PC-3 (cell line): ENCODE results near the gene RALGAPA1. TPM values are rescaled to one million over a fixed set of nuclear protein-coding genes. Genes with fewer than 3 reads are reported as not detected.
A peak's percentile ranks its signal among the peaks of the same experiment; 100 is the strongest.

Experiments used
- ATAC-seq: fragments of 200-7000 bp; cut with Tn5 transposase; 2 replicates; pipeline ENCODE4 v1.9.1; 2020; ENCODE audit warnings: mild to moderate bottlenecking, moderate library complexity
- BruUV-seq: library from RNA; stranded (reverse); fragments of 400-500 nt; replicated peaks from 2 replicates; lab custom pipeline; 2021; lab: Mats Ljungman, UMichigan
- CTCF ChIA-PET: fragments of 300-600 bp; sonication (Branson Sonifier 250); formaldehyde crosslinking; loops from one replicate; lab custom pipeline; 2022; ENCODE audit warnings: antibody characterized with exemption; lab: Charles Lee
- POLR2A ChIA-PET: fragments of 300-600 bp; sonication (Branson Sonifier 250); formaldehyde crosslinking; loops from one replicate; lab custom pipeline; 2022; ENCODE audit warnings: antibody characterized with exemption; ENCODE audit not compliant: unreplicated experiment; lab: Charles Lee
- DNase-seq: peaks from one replicate; pipeline ENCODE4 v3.0.0-alpha.2; 2015
- H2AFZ ChIP-seq: fragments of 300-600 bp; sonication (generic); 2 replicates; pipeline ENCODE4 v1.6.0; 2016; ENCODE audit warnings: antibody characterized with exemption, low read length
- H3F3A ChIP-seq: fragments of 300-600 bp; sonication (generic); one replicate; pipeline ENCODE4 v1.6.0; 2017; ENCODE audit warnings: antibody characterized with exemption, low read length, control low read depth, mild to moderate bottlenecking; ENCODE audit not compliant: unreplicated experiment
- H3K27ac ChIP-seq: fragments of 300-600 bp; sonication (generic); 2 replicates; pipeline ENCODE4 v1.5.1; 2016; ENCODE audit warnings: mild to moderate bottlenecking, low read length
- H3K27me3 ChIP-seq: fragments of 300-600 bp; sonication (generic); 2 replicates; pipeline ENCODE4 v1.6.1; 2016; ENCODE audit warnings: low read length, mixed read lengths
- H3K36me3 ChIP-seq: fragments of 300-600 bp; sonication (generic); 2 replicates; pipeline ENCODE4 v1.6.1; 2016; ENCODE audit warnings: low read depth, mixed run types, low read length, mixed read lengths
- H3K4me1 ChIP-seq: fragments of 300-600 bp; sonication (generic); 2 replicates; pipeline ENCODE4 v1.5.1; 2016; ENCODE audit warnings: low read length; ENCODE audit not compliant: insufficient read depth
- H3K4me2 ChIP-seq: fragments of 300-600 bp; sonication (generic); 2 replicates; pipeline ENCODE4 v1.6.0; 2016; ENCODE audit warnings: low read length
- H3K4me3 ChIP-seq: fragments of 300-600 bp; sonication (generic); 2 replicates; pipeline ENCODE4 v1.5.1; 2016; ENCODE audit warnings: mild to moderate bottlenecking, low read length, mixed read lengths
- H3K79me2 ChIP-seq: fragments of 300-600 bp; sonication (generic); 2 replicates; pipeline ENCODE4 v1.6.1; 2017; ENCODE audit warnings: low read length, mixed read lengths
- H3K9ac ChIP-seq: fragments of 300-600 bp; sonication (generic); 2 replicates; pipeline ENCODE4 v1.6.0; 2016; ENCODE audit warnings: mild to moderate bottlenecking, low read length
- H3K9me2 ChIP-seq: fragments of 300-600 bp; sonication (generic); replicated peaks from 2 replicates; pipeline ENCODE4 v1.6.1; 2016; ENCODE audit warnings: mixed run types, low read length, mixed read lengths
- H3K9me3 ChIP-seq: fragments of 300-600 bp; sonication (generic); 2 replicates; pipeline ENCODE4 v1.6.1; 2016; ENCODE audit warnings: low read length, mixed read lengths
- H4K20me1 ChIP-seq: fragments of 300-600 bp; sonication (generic); 2 replicates; pipeline ENCODE4 v1.6.1; 2016; ENCODE audit warnings: low read length, mixed read lengths
- EZH2 ChIP-seq: fragments of 300-600 bp; sonication (generic); IDR thresholded peaks from one replicate; pipeline ENCODE4 v1.6.1; 2017; ENCODE audit warnings: antibody characterized with exemption, mild to moderate bottlenecking, low read length; ENCODE audit not compliant: unreplicated experiment
- EZH2phosphoT487 ChIP-seq: fragments of 300-600 bp; sonication (generic); IDR thresholded peaks from 2 replicates; pipeline ENCODE4 v1.6.1; 2018; ENCODE audit warnings: mild to moderate bottlenecking, antibody characterized with exemption, low read length, borderline replicate concordance
- intact Hi-C: fragments of 100-400 bp; cut with micrococcal nuclease; formaldehyde crosslinking; loops from 2 replicates; pipeline ENCODE4 v1.9.0; 2023
- total RNA-seq: library from RNA; depleted of rRNA; stranded (reverse); fragments of >200 nt; gene quantifications from 2 replicates; pipeline ENCODE4 v1.2.3, GENCODE V29; 2014
- TF ChIP-seq, protein P1 (sequence below): fragments of 300-600 bp; sonication (generic); conservative IDR thresholded peaks from 2 replicates; pipeline ENCODE4 v1.5.1; 2017; ENCODE audit warnings: antibody characterized with exemption, low read depth, mild to moderate bottlenecking, low read length

The RALGAPA1 gene
- total RNA-seq, 1 experiment from 2014 or later = 20.3 TPM

DNA sequence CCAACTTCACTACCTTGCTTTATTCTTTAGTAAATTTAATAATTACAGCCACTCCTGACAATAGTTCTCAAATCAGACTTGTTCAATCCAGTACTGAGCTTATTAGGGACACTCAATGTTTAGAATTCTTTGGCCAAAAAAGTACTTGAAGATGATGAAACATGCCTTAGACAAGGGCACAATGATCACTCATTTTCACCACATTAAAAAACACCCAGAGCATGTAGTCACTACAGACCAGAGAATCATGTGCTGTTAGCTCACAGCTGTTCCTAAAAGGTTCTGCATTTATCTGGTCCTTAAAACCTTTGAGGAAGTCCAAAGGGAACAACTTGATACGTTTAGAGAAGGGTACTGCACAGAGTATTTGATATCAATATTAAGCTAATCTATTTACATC is 176.4 kb downstream of the RALGAPA1 start:
- no peak overlapping the region for H3K4me2 ChIP-seq
- ATAC-seq (no peak), DNase-seq (no peak)
- H3K4me3 ChIP-seq = no peak overlapping the region
- no peak overlapping the region for H2AFZ ChIP-seq
- no peaks in the 10 kb centered on the region for H3F3A ChIP-seq
- no peaks in the 10 kb centered on the region for H3K36me3 ChIP-seq
- intact Hi-C loops = no loop called here
- BruUV-seq = no TSS peak
- TF ChIP-seq EZH2phosphoT487 (no peak), EZH2 (no peak)
- TF ChIP-seq, protein P1, sequence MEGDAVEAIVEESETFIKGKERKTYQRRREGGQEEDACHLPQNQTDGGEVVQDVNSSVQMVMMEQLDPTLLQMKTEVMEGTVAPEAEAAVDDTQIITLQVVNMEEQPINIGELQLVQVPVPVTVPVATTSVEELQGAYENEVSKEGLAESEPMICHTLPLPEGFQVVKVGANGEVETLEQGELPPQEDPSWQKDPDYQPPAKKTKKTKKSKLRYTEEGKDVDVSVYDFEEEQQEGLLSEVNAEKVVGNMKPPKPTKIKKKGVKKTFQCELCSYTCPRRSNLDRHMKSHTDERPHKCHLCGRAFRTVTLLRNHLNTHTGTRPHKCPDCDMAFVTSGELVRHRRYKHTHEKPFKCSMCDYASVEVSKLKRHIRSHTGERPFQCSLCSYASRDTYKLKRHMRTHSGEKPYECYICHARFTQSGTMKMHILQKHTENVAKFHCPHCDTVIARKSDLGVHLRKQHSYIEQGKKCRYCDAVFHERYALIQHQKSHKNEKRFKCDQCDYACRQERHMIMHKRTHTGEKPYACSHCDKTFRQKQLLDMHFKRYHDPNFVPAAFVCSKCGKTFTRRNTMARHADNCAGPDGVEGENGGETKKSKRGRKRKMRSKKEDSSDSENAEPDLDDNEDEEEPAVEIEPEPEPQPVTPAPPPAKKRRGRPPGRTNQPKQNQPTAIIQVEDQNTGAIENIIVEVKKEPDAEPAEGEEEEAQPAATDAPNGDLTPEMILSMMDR = no peak
- H4K20me1 ChIP-seq = 0 out of 2 replicates have a peak, but pooled peaks cover 4% of the 10 kb centered on the region
- no peaks in the 10 kb centered on the region for H3K9me2 ChIP-seq
- H3K4me1 ChIP-seq = no peaks in the 10 kb centered on the region
- no peaks in the 10 kb centered on the region for H3K9me3 ChIP-seq
- H3K79me2 ChIP-seq = no peaks in the 10 kb centered on the region
- ChIA-PET CTCF (no interaction called here), POLR2A (no interaction called here)
- no peaks in the 10 kb centered on the region for H3K27me3 ChIP-seq
- H3K9ac ChIP-seq = no peak overlapping the region
- H3K27ac ChIP-seq = no peak overlapping the region

DNA sequence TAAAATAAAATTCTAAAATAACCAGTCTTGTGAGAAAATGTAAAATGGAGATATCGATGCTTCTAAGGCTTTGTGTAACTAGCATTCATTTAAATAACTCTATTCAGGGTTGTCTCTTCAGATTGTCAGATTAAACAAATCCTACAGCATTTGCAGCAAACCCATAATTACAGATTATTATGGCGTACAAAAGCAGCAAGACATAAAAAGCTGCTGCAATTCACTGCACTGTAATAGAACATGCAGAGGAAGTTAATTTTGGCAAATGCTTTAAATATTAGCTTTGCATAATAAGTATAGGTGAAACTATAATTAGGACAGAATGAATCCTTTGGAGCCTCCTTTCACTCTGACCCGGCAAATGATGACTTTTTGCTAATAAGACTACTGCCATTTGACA is 176.8 kb downstream of the RALGAPA1 start:
- Histone ChIP-seq H2AFZ (no peak overlapping the region), H3K4me2 (no peak overlapping the region), H3K9ac (no peak overlapping the region), H3K79me2 (no peaks in the 10 kb centered on the region), H3K27me3 (no peaks in the 10 kb centered on the region), H4K20me1 (0 out of 2 replicates have a peak, but pooled peaks cover 4% of the 10 kb centered on the region), H3K9me3 (no peaks in the 10 kb centered on the region), H3K36me3 (no peaks in the 10 kb centered on the region), H3K9me2 (no peaks in the 10 kb centered on the region), H3K4me3 (no peak overlapping the region), H3K27ac (no peak overlapping the region), H3K4me1 (no peaks in the 10 kb centered on the region), H3F3A (no peaks in the 10 kb centered on the region)
- intact Hi-C loops = no loop called here
- ChIA-PET CTCF (no interaction called here), POLR2A (no interaction called here)
- DNase-seq = no peak
- no TSS peak for BruUV-seq
- ATAC-seq = no peak
- TF ChIP-seq, protein P1 = no peak

DNA sequence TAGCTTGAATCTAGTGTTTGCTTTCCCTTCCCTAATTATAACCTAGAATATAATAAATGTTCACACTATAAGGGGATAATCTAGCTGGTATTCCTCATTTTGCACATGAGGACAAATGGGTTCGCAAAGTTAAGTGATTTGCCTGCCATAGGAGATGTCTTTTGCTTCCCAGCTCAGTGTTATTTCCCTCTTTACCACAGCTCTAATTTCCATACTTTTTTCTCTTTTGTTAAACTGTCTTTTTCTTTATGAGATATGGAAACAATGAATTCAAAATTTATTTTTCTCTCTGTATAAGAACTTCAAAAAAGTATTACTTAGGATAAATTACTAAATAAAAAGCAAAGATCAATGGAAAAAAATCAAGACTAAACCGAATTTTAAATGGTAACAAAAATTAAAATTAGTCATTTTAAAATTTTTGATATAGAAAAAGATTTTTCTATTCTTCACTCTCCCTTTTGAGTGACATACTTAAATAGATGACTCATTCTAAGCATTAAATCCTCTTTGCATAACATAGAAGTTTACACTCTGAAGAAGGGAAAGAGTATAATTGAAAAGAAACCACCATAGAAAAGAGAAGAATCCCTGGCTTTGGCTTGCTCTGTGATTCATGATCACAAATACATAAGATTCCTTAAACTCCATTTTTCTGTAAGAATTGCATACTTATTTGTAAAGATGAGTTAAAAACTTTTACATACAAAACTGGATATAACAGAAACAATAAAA is 177.9 kb downstream of the RALGAPA1 start:
- no peak overlapping the region for H3K27ac ChIP-seq
- H3K36me3 ChIP-seq = no peaks in the 10 kb centered on the region
- CTCF ChIA-PET = no interaction called here
- BruUV-seq = no TSS peak
- TF ChIP-seq, protein P1 = no peak
- TF ChIP-seq EZH2 = no peak
- TF ChIP-seq EZH2phosphoT487 = no peak
- no peaks in the 10 kb centered on the region for H3K9me2 ChIP-seq
- H3K9me3 ChIP-seq = no peaks in the 10 kb centered on the region
- H2AFZ ChIP-seq = no peak overlapping the region
- DNase-seq = no peak
- H3K4me3 ChIP-seq = no peak overlapping the region
- H3K27me3 ChIP-seq = no peaks in the 10 kb centered on the region
- POLR2A ChIA-PET = interaction anchor here (0.5 kb wide), 1 partner anchor 663 kb away, joined by 10 read pairs; no protein-coding TSS in a partner anchor
- no peak overlapping the region for H3K4me2 ChIP-seq
- H3K9ac ChIP-seq = no peak overlapping the region
- peak; percentile 51; the same call in 1 of the 2 replicates for ATAC-seq
- H3K79me2 ChIP-seq = no peaks in the 10 kb centered on the region
- intact Hi-C loops = no loop called here
- 0 out of 2 replicates have a peak, but pooled peaks cover 4% of the 10 kb centered on the region for H4K20me1 ChIP-seq
- no peaks in the 10 kb centered on the region for H3K4me1 ChIP-seq
- H3F3A ChIP-seq = no peaks in the 10 kb centered on the region
